ENCODE data around the gene GRAMD2A. TPM values are rescaled to one million over a fixed set of nuclear protein-coding genes. Genes with fewer than 3 reads are reported as not detected.
"Not testable (repeated sequence)": the region's sequence is repeated elsewhere in the genome, so short reads cannot be mapped to it uniquely, and the experiment has no call there.

The GRAMD2A gene
- polyA plus RNA-seq, 1 experiment: 0.30 TPM

DNA sequence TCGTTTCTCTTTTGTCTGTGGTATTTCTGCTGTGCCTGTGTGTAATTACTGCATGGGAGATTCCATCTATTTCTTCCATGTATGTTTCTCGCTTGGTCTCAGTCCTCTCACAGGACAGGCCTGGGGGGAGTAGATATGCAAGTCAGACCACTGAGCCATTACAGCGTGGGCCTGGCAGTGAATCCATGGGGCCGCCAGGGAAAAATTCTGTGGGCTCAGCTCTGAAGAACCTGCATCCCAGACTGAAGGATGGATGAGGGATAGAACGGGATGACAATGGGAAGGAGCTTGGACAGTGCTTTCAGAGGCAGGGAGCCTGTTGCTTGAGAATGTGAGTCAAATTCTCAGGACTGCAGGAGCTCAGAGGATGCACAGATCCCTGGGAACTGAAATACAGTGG, 24.8 kb downstream of the GRAMD2A start:
- Histone ChIP-seq H3K9me3 (ENCODE audit: control insufficient read depth, insufficient read depth, low read length) (no peaks in the 10 kb centered on the region; the same call in 1 of the 2 replicates), H3K4me3 (ENCODE audit: low read depth, low read length) (no peak overlapping the region), H3K27ac (ENCODE audit: low read depth, low read length) (no peak overlapping the region), H3K27me3 (ENCODE audit: control insufficient read depth, insufficient read depth, low read length) (peaks cover 40% of the 10 kb centered on the region)
- no peak for TF ChIP-seq CTCF (IDR thresholded peaks at IDR 0.05; ENCODE audit: low read depth, low read length)
- CTCF ChIA-PET: interaction anchor here (0.5 to 0.6 kb wide), 2 partner anchors 13 to 57 kb away, joined by 4 to 6 read pairs; no protein-coding TSS in a partner anchor
- DNase-seq (ENCODE audit: low read depth, low spot score): no peak
- POLR2A ChIA-PET: no interaction called here

- POLR2A ChIA-PET; H3K9me3 ChIP-seq (ENCODE audit: control insufficient read depth, insufficient read depth, low read length); H3K27ac ChIP-seq (ENCODE audit: low read depth, low read length); DNase-seq (ENCODE audit: low read depth, low spot score); H3K4me3 ChIP-seq (ENCODE audit: low read depth, low read length): not testable (repeated sequence)
- peaks cover 44% of the 10 kb centered on the region for H3K27me3 ChIP-seq (ENCODE audit: control insufficient read depth, insufficient read depth, low read length)
- CTCF ChIA-PET: interaction anchor here (0.5 to 0.6 kb wide), 2 partner anchors 53 to 58 kb away, joined by 3 to 6 read pairs; no protein-coding TSS in a partner anchor
Observed at GRCh38 chr15:72171978-72172377, 25.6 kb downstream of the GRAMD2A start.

GRCh38 chr15:72170691-72171090, 26.9 kb downstream of the GRAMD2A start:
- no peak overlapping the region for H3K4me3 ChIP-seq (ENCODE audit: low read depth, low read length)
- POLR2A ChIA-PET: no interaction called here
- CTCF ChIA-PET: no interaction called here
- no peaks in the 10 kb centered on the region; the same call in 1 of the 2 replicates for H3K9me3 ChIP-seq (ENCODE audit: control insufficient read depth, insufficient read depth, low read length)
- no peak for DNase-seq (ENCODE audit: low read depth, low spot score)
- no peak for TF ChIP-seq CTCF (IDR thresholded peaks at IDR 0.05; ENCODE audit: low read depth, low read length)
- H3K27ac ChIP-seq (ENCODE audit: low read depth, low read length): peak overlapping the region; percentile 2
- peaks cover 45% of the 10 kb centered on the region for H3K27me3 ChIP-seq (ENCODE audit: control insufficient read depth, insufficient read depth, low read length)

GRCh38 chr15:72169921-72170611, 27.5 kb downstream of the GRAMD2A start:
- H3K27ac ChIP-seq (ENCODE audit: low read depth, low read length): peak overlapping the region; percentile 2
- ChIA-PET POLR2A (no interaction called here), CTCF (interaction anchor here (1.4 kb wide), 1 partner anchor 14 kb away, joined by 3 read pairs; no protein-coding TSS in a partner anchor)
- no peak overlapping the region for H3K4me3 ChIP-seq (ENCODE audit: low read depth, low read length)
- H3K9me3 ChIP-seq (ENCODE audit: control insufficient read depth, insufficient read depth, low read length): no peaks in the 10 kb centered on the region; the same call in 1 of the 2 replicates
- H3K27me3 ChIP-seq (ENCODE audit: control insufficient read depth, insufficient read depth, low read length): peaks cover 41% of the 10 kb centered on the region
- DNase-seq (ENCODE audit: low read depth, low spot score): no peak
- no peak for TF ChIP-seq CTCF (IDR thresholded peaks at IDR 0.05; ENCODE audit: low read depth, low read length)

- Histone ChIP-seq H3K27me3 (ENCODE audit: control insufficient read depth, insufficient read depth, low read length) (peaks cover 38% of the 10 kb centered on the region), H3K27ac (ENCODE audit: low read depth, low read length) (no peak overlapping the region), H3K4me3 (ENCODE audit: low read depth, low read length) (no peak overlapping the region), H3K9me3 (ENCODE audit: control insufficient read depth, insufficient read depth, low read length) (no peaks in the 10 kb centered on the region; the same call in 1 of the 2 replicates)
- POLR2A ChIA-PET: no interaction called here
- CTCF ChIA-PET: interaction anchor here (1.4 kb wide), 1 partner anchor 13 kb away, joined by 3 read pairs; no protein-coding TSS in a partner anchor
- TF ChIP-seq CTCF (IDR thresholded peaks at IDR 0.05; ENCODE audit: low read depth, low read length): no peak
- DNase-seq (ENCODE audit: low read depth, low spot score): no peak
Observed at GRCh38 chr15:72169236-72169920, 28.2 kb downstream of the GRAMD2A start.
